Psoas muscle (tissue), 8 donors: ENCODE measurements around the gene LRG1. TPM values are rescaled to one million over a fixed set of nuclear protein-coding genes. Genes with fewer than 3 reads are reported as not detected.

Experiments
- ATAC-seq, 4 donors: fragments of 200-7000 bp; cut with Tn5 transposase; one replicate each; pipeline ENCODE4 v1.9.1; 2020; ENCODE audit warnings: moderate library complexity in 3 of 4, mild to moderate bottlenecking in 2 of 4
- DNase-seq, 2 donors: peaks; one replicate each; pipeline ENCODE4 v3.0.0-alpha.2; 2020
- H3K27ac ChIP-seq: fragments of 200-600 bp; one replicate; pipeline ENCODE4 v1.8.0; 2022
- H3K27me3 ChIP-seq, 3 donors: fragments of 200-600 bp in 1 of 3; one replicate each; pipeline versions ENCODE4 v1.6.1 to v1.8.0; 2013 to 2022; ENCODE audit warnings: low read length in 2 of 3, mild to moderate bottlenecking in 2 of 3, moderate library complexity in 1 of 3; ENCODE audit not compliant: insufficient read depth in 3 of 3
- H3K36me3 ChIP-seq, 2 donors: fragments of 200-600 bp in 1 of 2; one replicate each; pipeline versions ENCODE4 v1.6.1 to v1.8.0; 2013 to 2022; ENCODE audit warnings: low read depth in 1 of 2, mild to moderate bottlenecking in 1 of 2, moderate library complexity in 1 of 2; ENCODE audit not compliant: insufficient read depth in 1 of 2
- H3K4me1 ChIP-seq: fragments of 200-600 bp; one replicate; pipeline ENCODE4 v1.8.0; 2022
- H3K4me3 ChIP-seq: fragments of 200-600 bp; one replicate; pipeline ENCODE4 v1.8.0; 2022; ENCODE audit warnings: mild to moderate bottlenecking
- H3K9me3 ChIP-seq: fragments of 200-600 bp; one replicate; pipeline ENCODE4 v1.8.0; 2022
- CTCF ChIP-seq: fragments of 200-600 bp; IDR thresholded peaks from one replicate; pipeline ENCODE4 v1.8.0; 2022; ENCODE audit warnings: antibody characterized with exemption
- WGBS, 3 donors: extraction: QIAGEN DNeasy Blood & Tissue Kit; methylation state at CpG; one replicate each; pipeline versions ENCODE4 v1.1.6 to v1.1.7; 2013; 5-methylcytosine and 5-hydroxymethylcytosine counted together
- intact Hi-C, 2 donors: fragments of 100-400 bp; cut with DNase I; formaldehyde crosslinking; loops; one replicate each; pipeline versions ENCODE4 v1.11.0 to v1.14.2; 2022
- polyA plus RNA-seq, 3 donors: library from polyadenylated mRNA; stranded (reverse); fragments of 200-250 nt; gene quantifications; one replicate each; pipeline ENCODE4 v1.2.3, GENCODE V29; 2013
- total RNA-seq, 4 donors: library from RNA; stranded (reverse); fragmentation: NEBNext Ultra II Directional in 2 of 4; extraction: Animal tissue kit (Norgen Biotek cat#: 25700) in 2 of 4; gene quantifications; one replicate each; pipeline versions ENCODE4 v1.2.1 to v1.2.4, GENCODE V29; 2021 to 2023
- donor health status: healthy with polysubstance abuse.
- donor health status: DM: no; HTN: no; CAD: no; lungs with moderate emphysema.
- donor health status: Bipolar disorder and iron deficiency.
- donor health status: healthy.
- donor health status: DM: yes; HTN: yes; CAD: no.
- donor health status: DM: no; HTN: no; CAD: no.
- donor health status: DM: no; HTN: no; CAD: no.
- donor health status: DM: yes; HTN: yes; CAD: no.

The LRG1 gene
- total and polyA plus RNA-seq, 7 donors, result 0.09 to 1.8 (median 0.42) TPM; not detected in 1

- intact Hi-C loops, result no loop called here
- no peak for TF ChIP-seq CTCF
Measured at GRCh38 chr19:4553092-4553695, 13.4 kb upstream of the LRG1 start.

GRCh38 chr19:4552525-4552819, 12.6 kb upstream of the LRG1 start:
- TF ChIP-seq CTCF, result no peak
- intact Hi-C loops, result no loop called here
- no peaks in the 10 kb centered on the region for H3K4me1 ChIP-seq
- H3K4me3 ChIP-seq, result no peak overlapping the region
- no peak for ATAC-seq
- WGBS, 3 donors, result 85 to 88% (median 86%) methylated on average over 18 of the region's 18 CpGs
- H3K27ac ChIP-seq, result no peak overlapping the region
- peaks cover 0 to 9% of the 10 kb centered on the region in 2 donors for H3K36me3 ChIP-seq
- DNase-seq, result no peak
- no peaks in the 10 kb centered on the region for H3K9me3 ChIP-seq
- H3K27me3 ChIP-seq, result no peaks in the 10 kb centered on the region

More at GRCh38 chr19:4553092-4553695, 13.4 kb upstream of the LRG1 start:
- Histone ChIP-seq H3K36me3 (peaks cover 0 to 4% of the 10 kb centered on the region in 2 donors), H3K27ac (no peak overlapping the region), H3K27me3 (no peaks in the 10 kb centered on the region), H3K9me3 (no peaks in the 10 kb centered on the region), H3K4me1 (peaks cover 1% of the 10 kb centered on the region), H3K4me3 (no peak overlapping the region)
- no peak for ATAC-seq
- no peak for DNase-seq

- H3K27ac ChIP-seq, result no peak overlapping the region
- no peaks in the 10 kb centered on the region for H3K9me3 ChIP-seq
- peaks cover 0 to 9% of the 10 kb centered on the region in 2 donors for H3K36me3 ChIP-seq
- DNase-seq (no peak), ATAC-seq (no peak)
- H3K4me1 ChIP-seq, result no peaks in the 10 kb centered on the region
- no peaks in the 10 kb centered on the region for H3K27me3 ChIP-seq
- intact Hi-C loops, result no loop called here
- TF ChIP-seq CTCF, result no peak
- H3K4me3 ChIP-seq, result no peak overlapping the region
- WGBS, 3 donors, result 87 to 90% (median 87%) methylated on average over 26 of the region's 26 CpGs
Measured at GRCh38 chr19:4550479-4551050, 10.7 kb upstream of the LRG1 start.

- Histone ChIP-seq H3K4me1 (no peaks in the 10 kb centered on the region), H3K27ac (no peak overlapping the region), H3K36me3 (peaks cover 0 to 9% of the 10 kb centered on the region in 2 donors), H3K27me3 (no peaks in the 10 kb centered on the region), H3K4me3 (no peak overlapping the region), H3K9me3 (no peaks in the 10 kb centered on the region)
- DNase-seq (no peak), ATAC-seq (no peak)
- WGBS, 3 donors, result 93 to 95% (median 94%) methylated on average over 18 of the region's 18 CpGs
- no peak for TF ChIP-seq CTCF
- intact Hi-C loops, result no loop called here
Measured at GRCh38 chr19:4550018-4550417, 10.2 kb upstream of the LRG1 start.

GRCh38 chr19:4548238-4548584, 8.4 kb upstream of the LRG1 start:
- no peak for ATAC-seq
- Histone ChIP-seq H3K36me3 (peaks cover 0 to 9% of the 10 kb centered on the region in 2 donors), H3K4me1 (no peaks in the 10 kb centered on the region)

More at GRCh38 chr19:4548238-4548584, 8.4 kb upstream of the LRG1 start:
- no peak overlapping the region for H3K4me3 ChIP-seq
- no peak overlapping the region for H3K27ac ChIP-seq
- H3K27me3 ChIP-seq, result no peaks in the 10 kb centered on the region
- WGBS, 3 donors, result 80 to 84% (median 82%) methylated on average over 14 of the region's 14 CpGs
- no peak for DNase-seq
- TF ChIP-seq CTCF, result no peak
- intact Hi-C loops, result no loop called here
- no peaks in the 10 kb centered on the region for H3K9me3 ChIP-seq
